Esophagus muscularis mucosa (tissue), 4 donors: ENCODE measurements around the gene DGKQ. TPM values are rescaled to one million over a fixed set of nuclear protein-coding genes. Genes with fewer than 3 reads are reported as not detected.

Experiments
- DNase-seq: peaks from one replicate; pipeline ENCODE4 v3.0.0-alpha.2; 2017; ENCODE audit errors: extremely low spot score
- H3K27ac ChIP-seq, 4 donors: fragments of 200-600 bp; sonication (generic); replicated peaks in 1 of 4; 1 replicate in 3 of 4; 2 replicates in 1 of 4; pipeline ENCODE4 v1.5.1; 2016 to 2019; ENCODE audit warnings: mild to moderate bottlenecking in 1 of 4
- H3K27me3 ChIP-seq, 4 donors: fragments of 200-600 bp; sonication (generic); one replicate each; pipeline versions ENCODE4 v1.5.1 to v1.6.0; 2016 to 2019
- H3K36me3 ChIP-seq, 4 donors: fragments of 200-600 bp; sonication (generic); one replicate each; pipeline ENCODE4 v1.5.1; 2016 to 2019
- H3K4me1 ChIP-seq, 4 donors: fragments of 200-600 bp; sonication (generic); one replicate each; pipeline ENCODE4 v1.5.1; 2016 to 2019
- H3K4me3 ChIP-seq, 4 donors: fragments of 200-600 bp; sonication (generic); 1 replicate in 2 of 4; 2 replicates in 2 of 4; pipeline ENCODE4 v1.5.1; 2016 to 2019; ENCODE audit warnings: mild to moderate bottlenecking in 4 of 4, moderate library complexity in 1 of 4
- H3K9me3 ChIP-seq, 4 donors: fragments of 200-600 bp; sonication (generic); 1 replicate in 3 of 4; 2 replicates in 1 of 4; pipeline ENCODE4 v1.5.1; 2016 to 2019
- EP300 ChIP-seq: sonication (generic); formaldehyde crosslinking; IDR thresholded peaks from one replicate; pipeline ENCODE4 v1.6.1; 2017; ENCODE audit warnings: antibody characterized with exemption
- POLR2A ChIP-seq: fragments of 450-650 bp; IDR thresholded peaks from one replicate; pipeline ENCODE4 v1.6.1; 2017; ENCODE audit warnings: antibody characterized with exemption, moderate library complexity, mild to moderate bottlenecking, low read depth
- POLR2AphosphoS5 ChIP-seq, 2 donors: sonication (generic); formaldehyde crosslinking; IDR thresholded peaks; one replicate each; pipeline ENCODE4 v1.6.1; 2017; ENCODE audit warnings: antibody characterized with exemption in 2 of 2
- WGBS: methylation state at CpG from one replicate; pipeline ENCODE4 v1.1.5; 2018; 5-methylcytosine and 5-hydroxymethylcytosine counted together
- intact Hi-C: fragments of 100-400 bp; cut with DNase I; formaldehyde crosslinking; loops from one replicate; pipeline ENCODE4 v1.15.1; 2023
- total RNA-seq, 4 donors: library from RNA; depleted of rRNA; stranded (reverse); fragments of >200 nt; gene quantifications; one replicate each; pipeline versions ENCODE4 v1.1.0 to v1.2.1, GENCODE V29; 2016
- TF ChIP-seq, protein P1 (sequence below), 3 experiments: fragments of 200-600 bp in 2 of 3; fragments of 450-650 bp in 1 of 3; sonication (generic) in 2 of 3; IDR thresholded peaks; one replicate each; pipeline ENCODE4 v1.5.1; 2017 to 2019; ENCODE audit warnings: antibody characterized with exemption in 3 of 3, mild to moderate bottlenecking in 2 of 3, moderate library complexity in 1 of 3

DGKQ gene
- total RNA-seq, 4 donors from 2014 or later = 7.5 to 11.9 (median 9.9) TPM

GRCh38 chr4:962231-963208 is 10.8 kb downstream of the DGKQ start:
- H3K36me3 ChIP-seq = peaks cover 15 to 96% (median 74%) of the 10 kb centered on the region in 4 donors
- H3K27ac ChIP-seq = no peak overlapping the region
- H3K4me3 ChIP-seq = no peak overlapping the region
- DNase-seq = no peak
- H3K27me3 ChIP-seq = peaks cover 0 to 1% (median 0%) of the 10 kb centered on the region in 4 donors
- peaks cover 0 to 4% (median 2%) of the 10 kb centered on the region in 4 donors for H3K4me1 ChIP-seq
- TF ChIP-seq EP300 (no peak), POLR2A (no peak), POLR2AphosphoS5 (IDR thresholded peaks at IDR 0.05) (no peak)
- TF ChIP-seq, protein P1, sequence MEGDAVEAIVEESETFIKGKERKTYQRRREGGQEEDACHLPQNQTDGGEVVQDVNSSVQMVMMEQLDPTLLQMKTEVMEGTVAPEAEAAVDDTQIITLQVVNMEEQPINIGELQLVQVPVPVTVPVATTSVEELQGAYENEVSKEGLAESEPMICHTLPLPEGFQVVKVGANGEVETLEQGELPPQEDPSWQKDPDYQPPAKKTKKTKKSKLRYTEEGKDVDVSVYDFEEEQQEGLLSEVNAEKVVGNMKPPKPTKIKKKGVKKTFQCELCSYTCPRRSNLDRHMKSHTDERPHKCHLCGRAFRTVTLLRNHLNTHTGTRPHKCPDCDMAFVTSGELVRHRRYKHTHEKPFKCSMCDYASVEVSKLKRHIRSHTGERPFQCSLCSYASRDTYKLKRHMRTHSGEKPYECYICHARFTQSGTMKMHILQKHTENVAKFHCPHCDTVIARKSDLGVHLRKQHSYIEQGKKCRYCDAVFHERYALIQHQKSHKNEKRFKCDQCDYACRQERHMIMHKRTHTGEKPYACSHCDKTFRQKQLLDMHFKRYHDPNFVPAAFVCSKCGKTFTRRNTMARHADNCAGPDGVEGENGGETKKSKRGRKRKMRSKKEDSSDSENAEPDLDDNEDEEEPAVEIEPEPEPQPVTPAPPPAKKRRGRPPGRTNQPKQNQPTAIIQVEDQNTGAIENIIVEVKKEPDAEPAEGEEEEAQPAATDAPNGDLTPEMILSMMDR (IDR thresholded peaks at IDR 0.05) = no peak
- intact Hi-C loops = no loop called here
- H3K9me3 ChIP-seq = no peaks in the 10 kb centered on the region
- 94% methylated on average over 22 of the region's 54 CpGs for WGBS

DNA sequence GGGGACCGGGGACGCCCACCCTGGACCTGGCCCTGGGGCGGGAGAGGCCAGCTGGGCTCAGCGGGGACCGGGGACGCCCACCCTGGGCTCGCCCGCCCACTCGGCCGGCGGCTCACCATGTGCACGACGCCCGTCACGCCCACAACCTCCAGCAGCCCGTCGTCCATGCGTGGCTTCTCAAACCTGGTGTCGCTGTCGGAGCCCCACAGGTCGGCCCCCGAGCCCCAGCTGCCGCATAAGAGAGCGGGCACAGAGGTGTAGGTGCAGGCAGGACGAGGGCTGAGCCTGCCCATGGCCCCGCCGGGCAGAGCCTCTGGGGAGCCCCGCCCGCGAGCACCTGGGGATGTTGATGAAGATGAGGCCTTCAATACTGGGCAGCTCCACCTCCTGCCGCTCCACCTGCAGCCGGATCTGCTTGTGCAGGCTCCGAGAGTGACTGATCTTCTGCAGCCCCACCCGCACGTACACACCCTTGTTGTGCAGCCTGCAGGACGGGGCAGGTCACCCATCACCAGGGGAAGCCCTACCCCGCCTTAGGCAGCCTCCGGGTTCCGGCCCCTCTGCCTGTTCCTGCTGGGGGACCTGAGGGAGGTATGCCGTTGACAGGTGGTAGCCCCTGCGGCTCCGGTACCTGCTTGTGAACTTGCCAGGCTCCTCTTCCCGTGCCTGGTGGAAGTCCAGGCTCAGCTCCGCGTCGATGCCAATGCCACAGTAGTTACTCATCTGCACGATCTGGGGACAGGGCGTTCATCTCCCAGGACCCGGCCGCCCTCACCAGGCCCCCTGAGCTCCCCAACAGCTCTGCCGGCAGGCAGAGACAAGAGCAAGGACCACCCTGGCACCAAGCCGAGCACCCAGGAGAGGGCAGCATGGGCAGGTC is 11.8 kb downstream of the DGKQ start:
- intact Hi-C loops = no loop called here
- H3K4me3 ChIP-seq = no peak overlapping the region
- WGBS = 86% methylated on average over 13 of the region's 52 CpGs
- H3K27me3 ChIP-seq = no peaks in the 10 kb centered on the region
- TF ChIP-seq, protein P1 (IDR thresholded peaks at IDR 0.05) = no peak
- TF ChIP-seq EP300 = no peak
- no peak for TF ChIP-seq POLR2AphosphoS5 (IDR thresholded peaks at IDR 0.05)
- no peak for TF ChIP-seq POLR2A
- DNase-seq = no peak
- no peak overlapping the region for H3K27ac ChIP-seq
- H3K4me1 ChIP-seq = no peaks in the 10 kb centered on the region
- H3K9me3 ChIP-seq = no peaks in the 10 kb centered on the region
- H3K36me3 ChIP-seq = peaks cover 10 to 96% (median 73%) of the 10 kb centered on the region in 4 donors

- no peak overlapping the region for H3K4me3 ChIP-seq
- H3K9me3 ChIP-seq = no peaks in the 10 kb centered on the region
- DNase-seq = no peak
- intact Hi-C loops = no loop called here
- WGBS = 94% methylated on average over 16 of the region's 35 CpGs
- H3K36me3 ChIP-seq = peaks cover 9 to 95% (median 73%) of the 10 kb centered on the region in 4 donors
- no peak for TF ChIP-seq POLR2AphosphoS5 (IDR thresholded peaks at IDR 0.05)
- TF ChIP-seq EP300 = no peak
- TF ChIP-seq, protein P1 (IDR thresholded peaks at IDR 0.05) = no peak
- no peak for TF ChIP-seq POLR2A
- no peaks in the 10 kb centered on the region for H3K4me1 ChIP-seq
- no peak overlapping the region for H3K27ac ChIP-seq
- no peaks in the 10 kb centered on the region for H3K27me3 ChIP-seq
These were observed 12.6 kb downstream of the DGKQ start for GRCh38 chr4:960636-961350.

- intact Hi-C loops = no loop called here
- Histone ChIP-seq H3K36me3 (peaks cover 9 to 95% (median 73%) of the 10 kb centered on the region in 4 donors), H3K27me3 (no peaks in the 10 kb centered on the region), H3K4me1 (no peaks in the 10 kb centered on the region), H3K4me3 (no peak overlapping the region), H3K27ac (no peak overlapping the region), H3K9me3 (no peaks in the 10 kb centered on the region)
- no peak for DNase-seq
- TF ChIP-seq, protein P1 (IDR thresholded peaks at IDR 0.05) = no peak
- no peak for TF ChIP-seq POLR2A
- no peak for TF ChIP-seq POLR2AphosphoS5 (IDR thresholded peaks at IDR 0.05)
- no peak for TF ChIP-seq EP300
- 57% methylated on average over 4 of the region's 16 CpGs for WGBS
These were observed 13.2 kb downstream of the DGKQ start for GRCh38 chr4:960140-960635.
